ENCODE results near the gene ZNF479.
"Not testable (repeated sequence)": the region's sequence is repeated elsewhere in the genome, so short reads cannot be mapped to it uniquely, and the experiment has no call there.

The ZNF479 gene

GRCh38 chr7:57132336-57132735 lies at the start of gene ZNF479:
Gene ZNF479, minus strand, starts transcription at chr7:57132436. Its CDS starts 112 bp downstream, at chr7:57132324.
- not testable (repeated sequence) for DNase-seq

GRCh38 chr7:57182031-57182430 lies 49.8 kb upstream of the ZNF479 start:
- DNase-seq: no peak

- no peak for DNase-seq
Observed at GRCh38 chr7:57181281-57181680, 49.0 kb upstream of the ZNF479 start.

GRCh38 chr7:57179776-57180415 lies 47.7 kb upstream of the ZNF479 start:
- no peak for DNase-seq

- no peak for DNase-seq
Observed at GRCh38 chr7:57178768-57179139, 46.5 kb upstream of the ZNF479 start.

GRCh38 chr7:57177856-57178767 lies 45.9 kb upstream of the ZNF479 start:
- DNase-seq: no peak

- no peak for DNase-seq
Observed at GRCh38 chr7:57176928-57177635, 44.8 kb upstream of the ZNF479 start.

- no peak for DNase-seq
Observed at GRCh38 chr7:57165285-57165899, 33.2 kb upstream of the ZNF479 start.

GRCh38 chr7:57120123-57120784 lies 12.0 kb downstream of the ZNF479 start:
- not testable (repeated sequence) for DNase-seq
